Measurements from ENCODE around the gene FAM50A.

GRCh38 chrX:154439841-154440240, 4.1 kb upstream of the FAM50A start:
- TF ChIP-seq CTCF (IDR thresholded peaks at IDR 0.05) (no peak), EZH2 (IDR thresholded peaks at IDR 0.05; ENCODE audit: borderline replicate concordance, insufficient read depth, low read depth, low read length, poor library complexity, severe bottlenecking) (no peak)

Measured in B cell (primary cell).